H9 (cell line): ENCODE results near the gene EFNA5. TPM values are rescaled to one million over a fixed set of nuclear protein-coding genes. Genes with fewer than 3 reads are reported as not detected.

ENCODE experiments used
- DNase-seq: peaks from one replicate; pipeline ENCODE4 v3.0.0-alpha.2; 2017
- H2AFZ ChIP-seq: one replicate; pipeline ENCODE4 v1.6.1; 2013; ENCODE audit warnings: mild to moderate bottlenecking, low read length, control low read depth, moderate library complexity
- H2AK5ac ChIP-seq: 2 replicates; pipeline ENCODE4 v1.6.1; 2013; ENCODE audit warnings: low read length, control low read depth, mixed read lengths; ENCODE audit not compliant: insufficient read length
- H2BK120ac ChIP-seq: one replicate; pipeline ENCODE4 v1.6.1; 2013; ENCODE audit warnings: low read depth, mild to moderate bottlenecking, low read length, control low read depth, inconsistent platforms; ENCODE audit not compliant: poor library complexity, severe bottlenecking
- H2BK12ac ChIP-seq: 2 replicates; pipeline ENCODE4 v1.6.1; 2013; ENCODE audit warnings: low read length, control low read depth, mixed read lengths, low read depth; ENCODE audit not compliant: insufficient read length
- H2BK15ac ChIP-seq: 2 replicates; pipeline ENCODE4 v1.6.1; 2013; ENCODE audit warnings: low read depth, low read length, control low read depth
- H2BK20ac ChIP-seq: one replicate; pipeline ENCODE4 v1.6.1; 2013; ENCODE audit warnings: low read depth, mild to moderate bottlenecking, low read length, control low read depth, inconsistent platforms; ENCODE audit not compliant: poor library complexity, severe bottlenecking
- H2BK5ac ChIP-seq: 2 replicates; pipeline ENCODE4 v1.6.1; 2013; ENCODE audit warnings: low read length, control low read depth, mixed read lengths; ENCODE audit not compliant: insufficient read length
- H3K14ac ChIP-seq: 2 replicates; pipeline ENCODE4 v1.6.1; 2013; ENCODE audit warnings: low read length, control low read depth; ENCODE audit not compliant: insufficient read depth
- H3K18ac ChIP-seq: 2 replicates; pipeline ENCODE4 v1.6.1; 2013; ENCODE audit warnings: low read depth, mild to moderate bottlenecking, mixed read lengths, low read length, control low read depth; ENCODE audit not compliant: insufficient read length
- H3K23ac ChIP-seq: 2 replicates; pipeline ENCODE4 v1.6.1; 2013; ENCODE audit warnings: low read length, control low read depth, mixed read lengths, low read depth; ENCODE audit not compliant: insufficient read length
- H3K23me2 ChIP-seq: 2 replicates; pipeline ENCODE4 v1.6.1; 2013; ENCODE audit warnings: low read depth, mild to moderate bottlenecking, mixed read lengths, low read length, control low read depth; ENCODE audit not compliant: insufficient read length, poor library complexity, severe bottlenecking
- H3K27ac ChIP-seq: 2 replicates; pipeline ENCODE4 v1.5.1; 2013; ENCODE audit warnings: low read length, control low read depth, mixed read lengths, low read depth; ENCODE audit not compliant: insufficient read length
- H3K27me3 ChIP-seq: 2 replicates; pipeline ENCODE4 v1.6.1; 2013; ENCODE audit warnings: low read length, control low read depth, inconsistent platforms; ENCODE audit not compliant: insufficient read depth
- H3K4ac ChIP-seq: 2 replicates; pipeline ENCODE4 v1.6.1; 2013; ENCODE audit warnings: low read depth, mild to moderate bottlenecking, control low read depth, inconsistent platforms, low read length, moderate library complexity
- H3K4me1 ChIP-seq: 2 replicates; pipeline ENCODE4 v1.6.1; 2013; ENCODE audit warnings: low read length, control low read depth, inconsistent platforms; ENCODE audit not compliant: insufficient read depth
- H3K4me2 ChIP-seq: 2 replicates; pipeline ENCODE4 v1.6.1; 2013; ENCODE audit warnings: low read length, control low read depth, mixed read lengths; ENCODE audit not compliant: insufficient read length, insufficient read depth
- H3K56ac ChIP-seq: 2 replicates; pipeline ENCODE4 v1.6.1; 2013; ENCODE audit warnings: low read depth, mild to moderate bottlenecking, mixed read lengths, low read length, control low read depth; ENCODE audit not compliant: insufficient read length
- H3K79me1 ChIP-seq: 2 replicates; pipeline ENCODE4 v1.6.1; 2013; ENCODE audit warnings: low read depth, mild to moderate bottlenecking, moderate library complexity, low read length, control low read depth, inconsistent platforms; ENCODE audit not compliant: insufficient read depth, poor library complexity, severe bottlenecking
- H3K79me2 ChIP-seq: 2 replicates; pipeline ENCODE4 v1.6.1; 2013; ENCODE audit warnings: low read length, control low read depth, inconsistent platforms; ENCODE audit not compliant: insufficient read depth
- H3K9ac ChIP-seq: 2 replicates; pipeline ENCODE4 v1.6.1; 2013; ENCODE audit warnings: low read length, control low read depth, mixed read lengths; ENCODE audit not compliant: insufficient read length; ENCODE audit errors: extremely low read depth
- H3K9me3 ChIP-seq: one replicate; pipeline ENCODE4 v1.6.1; 2013; ENCODE audit warnings: low read depth, low read length, inconsistent platforms; ENCODE audit not compliant: control insufficient read depth
- H3T11ph ChIP-seq: one replicate; pipeline ENCODE4 v1.6.1; 2013; ENCODE audit warnings: mild to moderate bottlenecking, low read length, control low read depth, inconsistent platforms
- H4K20me1 ChIP-seq: one replicate; pipeline ENCODE4 v1.6.1; 2013; ENCODE audit not compliant: control insufficient read depth, insufficient read length, insufficient read depth
- H4K5ac ChIP-seq: 2 replicates; pipeline ENCODE4 v1.6.1; 2013; ENCODE audit warnings: low read depth, mild to moderate bottlenecking, mixed read lengths, low read length, control low read depth; ENCODE audit not compliant: insufficient read length
- H4K8ac ChIP-seq: replicated peaks from 2 replicates; pipeline ENCODE4 v1.6.1; 2013; ENCODE audit warnings: low read length, control low read depth, mixed read lengths, low read depth; ENCODE audit not compliant: insufficient read length
- H4K91ac ChIP-seq: 2 replicates; pipeline ENCODE4 v1.6.1; 2013; ENCODE audit warnings: low read depth, mild to moderate bottlenecking, moderate library complexity, mixed read lengths, low read length, control low read depth; ENCODE audit not compliant: insufficient read length
- H3K27ac Mint-ChIP-seq, 3 experiments: 2 replicates in 2 of 3; 3 replicates in 1 of 3; pipeline ENCODE4 v1.8.0; 2020 to 2021; ENCODE audit warnings: mixed read lengths in 3 of 3, mild to moderate bottlenecking in 1 of 3, moderate library complexity in 1 of 3
- H3K27me3 Mint-ChIP-seq: 2 replicates; pipeline ENCODE4 v1.8.0; 2021; ENCODE audit warnings: low read depth, mild to moderate bottlenecking, moderate library complexity, mixed read lengths
- H3K36me3 Mint-ChIP-seq, 3 experiments: 2 replicates in 2 of 3; 3 replicates in 1 of 3; pipeline ENCODE4 v1.8.0; 2020 to 2021; ENCODE audit warnings: low read depth in 3 of 3, mixed read lengths in 3 of 3; ENCODE audit not compliant: insufficient read depth in 1 of 3
- H3K4me1 Mint-ChIP-seq, 2 experiments: 2 replicates each; pipeline ENCODE4 v1.8.0; 2020; ENCODE audit warnings: mixed read lengths in 2 of 2
- H3K4me3 Mint-ChIP-seq, 2 experiments: 2 replicates in 1 of 2; 3 replicates in 1 of 2; pipeline ENCODE4 v1.8.0; 2020 to 2021; ENCODE audit warnings: mild to moderate bottlenecking in 2 of 2, mixed read lengths in 2 of 2, moderate library complexity in 1 of 2
- H3K9me3 Mint-ChIP-seq, 2 experiments: 2 replicates in 1 of 2; 3 replicates in 1 of 2; pipeline ENCODE4 v1.8.0; 2020; ENCODE audit warnings: mild to moderate bottlenecking in 2 of 2, mixed read lengths in 2 of 2, moderate library complexity in 1 of 2
- WGBS: extraction: QIAGEN DNeasy Blood & Tissue Kit; methylation state at CpG from one replicate; pipeline ENCODE4 v1.1.7; 2013; ENCODE audit warnings: missing lambda C conversion rate, low lambda C conversion rate, mixed read lengths; ENCODE audit not compliant: insufficient read length; ENCODE audit errors: extremely low coverage; 5-methylcytosine and 5-hydroxymethylcytosine counted together
- total RNA-seq: library from RNA; stranded (reverse); gene quantifications from 2 replicates; pipeline ENCODE4 v1.2.1, GENCODE V29; 2021
- TF ChIP-seq, protein P1 (sequence below): fragments of 200-600 bp; sonication (generic); conservative IDR thresholded peaks from 3 replicates; pipeline ENCODE4 v1.8.0; 2021; ENCODE audit warnings: antibody characterized with exemption, mild to moderate bottlenecking

The EFNA5 gene
- total RNA-seq, 1 experiment from 2014 or later = 20.4 TPM

DNA sequence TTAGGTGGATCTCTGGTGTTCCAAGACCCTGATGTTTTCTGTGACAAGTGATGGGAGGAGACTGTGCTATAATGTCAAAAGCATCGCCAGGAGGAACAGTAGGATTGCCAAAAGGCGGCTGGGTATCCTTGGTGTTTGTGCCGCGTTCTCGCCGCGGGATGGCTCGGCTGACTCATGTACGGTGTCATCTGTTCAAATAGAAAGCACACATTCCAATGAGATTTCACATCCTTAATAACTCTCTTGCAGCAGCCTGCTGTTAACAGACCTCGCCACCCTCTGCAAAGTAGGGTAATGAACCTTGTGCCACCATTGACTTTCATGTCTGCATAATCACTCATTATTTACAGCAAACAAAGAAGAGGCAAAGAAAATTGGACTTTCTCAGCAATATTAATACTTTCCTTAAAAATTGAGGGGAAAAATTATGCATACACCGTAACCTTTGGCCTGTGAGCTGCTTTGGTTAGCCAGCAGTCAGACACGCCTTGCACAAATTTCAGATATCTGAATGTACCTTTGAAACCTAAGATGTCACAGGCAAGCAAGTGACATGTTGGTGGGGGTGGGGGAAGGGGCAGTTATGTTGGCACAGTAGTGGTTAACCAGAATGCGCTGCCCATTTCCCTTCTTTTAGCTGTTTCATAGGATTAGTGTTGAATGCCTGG, 289.4 kb downstream of the EFNA5 start:
- Histone ChIP-seq H3K9ac (no peak overlapping the region), H2BK5ac (no peak overlapping the region), H2BK120ac (no peak overlapping the region), H4K5ac (no peak overlapping the region), H3K23ac (no peak overlapping the region), H2BK12ac (no peak overlapping the region), H3K56ac (no peak overlapping the region), H3K9me3 (no peaks in the 10 kb centered on the region), H2AK5ac (no peak overlapping the region), H2BK15ac (no peak overlapping the region), H4K8ac (no peak overlapping the region), H2AFZ (no peak overlapping the region), H2BK20ac (no peak overlapping the region), H3K18ac (no peak overlapping the region), H3K23me2 (no peaks in the 10 kb centered on the region), H3K27ac (no peak overlapping the region), H3K4me1 (no peaks in the 10 kb centered on the region), H4K91ac (no peak overlapping the region), H3K4ac (no peak overlapping the region), H3T11ph (no peak overlapping the region), H3K14ac (no peak overlapping the region), H3K79me2 (no peaks in the 10 kb centered on the region), H4K20me1 (no peaks in the 10 kb centered on the region), H3K79me1 (no peaks in the 10 kb centered on the region), H3K4me2 (no peak overlapping the region), H3K27me3 (no peaks in the 10 kb centered on the region)
- H3K9me3 Mint-ChIP-seq = no peaks in the 10 kb centered on the region
- DNase-seq = no peak
- TF ChIP-seq, protein P1, sequence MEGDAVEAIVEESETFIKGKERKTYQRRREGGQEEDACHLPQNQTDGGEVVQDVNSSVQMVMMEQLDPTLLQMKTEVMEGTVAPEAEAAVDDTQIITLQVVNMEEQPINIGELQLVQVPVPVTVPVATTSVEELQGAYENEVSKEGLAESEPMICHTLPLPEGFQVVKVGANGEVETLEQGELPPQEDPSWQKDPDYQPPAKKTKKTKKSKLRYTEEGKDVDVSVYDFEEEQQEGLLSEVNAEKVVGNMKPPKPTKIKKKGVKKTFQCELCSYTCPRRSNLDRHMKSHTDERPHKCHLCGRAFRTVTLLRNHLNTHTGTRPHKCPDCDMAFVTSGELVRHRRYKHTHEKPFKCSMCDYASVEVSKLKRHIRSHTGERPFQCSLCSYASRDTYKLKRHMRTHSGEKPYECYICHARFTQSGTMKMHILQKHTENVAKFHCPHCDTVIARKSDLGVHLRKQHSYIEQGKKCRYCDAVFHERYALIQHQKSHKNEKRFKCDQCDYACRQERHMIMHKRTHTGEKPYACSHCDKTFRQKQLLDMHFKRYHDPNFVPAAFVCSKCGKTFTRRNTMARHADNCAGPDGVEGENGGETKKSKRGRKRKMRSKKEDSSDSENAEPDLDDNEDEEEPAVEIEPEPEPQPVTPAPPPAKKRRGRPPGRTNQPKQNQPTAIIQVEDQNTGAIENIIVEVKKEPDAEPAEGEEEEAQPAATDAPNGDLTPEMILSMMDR = no peak
- peak overlapping the region in 2 of 3 experiments; percentile 4 to 28; a peak in 1 of 7 replicates for H3K27ac Mint-ChIP-seq
- H3K36me3 Mint-ChIP-seq = peaks cover 0 to 4% (median 0%) of the 10 kb centered on the region in 3 experiments; a peak in 2 of 7 replicates
- peaks cover 12 to 25% of the 10 kb centered on the region in 2 experiments for H3K4me1 Mint-ChIP-seq
- no peak overlapping the region for H3K4me3 Mint-ChIP-seq
- no peaks in the 10 kb centered on the region for H3K27me3 Mint-ChIP-seq
- WGBS = no CpG with 5 or more reads among the region's 13 CpGs
